ENCODE measurements around the gene PRX.

Gene PRX

GRCh38 chr19:40380199-40381037 lies 32.8 kb downstream of the PRX start:
- TF ChIP-seq CTCF (IDR thresholded peaks at IDR 0.05; ENCODE audit: unreplicated experiment in 3 of 3) = no peak
- no peak overlapping the region for H3K4me3 Mint-ChIP-seq
- no peaks in the 10 kb centered on the region for H3K9me3 Mint-ChIP-seq
- H3K4me1 Mint-ChIP-seq = no peaks in the 10 kb centered on the region
- peaks cover 9% of the 10 kb centered on the region for H3K36me3 Mint-ChIP-seq (ENCODE audit: low read depth)
- no peaks in the 10 kb centered on the region for H3K27me3 Mint-ChIP-seq (ENCODE audit: low read depth)
- no peak overlapping the region for H3K27ac Mint-ChIP-seq

- no peaks in the 10 kb centered on the region for H3K4me1 Mint-ChIP-seq
- H3K9me3 Mint-ChIP-seq = no peaks in the 10 kb centered on the region
- TF ChIP-seq CTCF (IDR thresholded peaks at IDR 0.05; ENCODE audit: unreplicated experiment in 3 of 3) = no peak
These were observed 33.6 kb downstream of the PRX start for GRCh38 chr19:40379446-40380198.

GRCh38 chr19:40378509-40378908 lies 34.7 kb downstream of the PRX start:
- Mint-ChIP-seq H3K4me3 (no peak overlapping the region), H3K27ac (no peak overlapping the region), H3K36me3 (ENCODE audit: low read depth) (peaks cover 26% of the 10 kb centered on the region), H3K4me1 (no peaks in the 10 kb centered on the region), H3K9me3 (no peaks in the 10 kb centered on the region), H3K27me3 (ENCODE audit: low read depth) (no peaks in the 10 kb centered on the region)
- TF ChIP-seq CTCF (IDR thresholded peaks at IDR 0.05; ENCODE audit: unreplicated experiment in 3 of 3) = no peak

More at GRCh38 chr19:40379446-40380198, 33.6 kb downstream of the PRX start:
- no peak overlapping the region for H3K4me3 Mint-ChIP-seq
- peaks cover 15% of the 10 kb centered on the region for H3K36me3 Mint-ChIP-seq (ENCODE audit: low read depth)
- H3K27ac Mint-ChIP-seq = no peak overlapping the region
- H3K27me3 Mint-ChIP-seq (ENCODE audit: low read depth) = no peaks in the 10 kb centered on the region

GRCh38 chr19:40377876-40378385 lies 35.2 kb downstream of the PRX start:
- Mint-ChIP-seq H3K9me3 (no peaks in the 10 kb centered on the region), H3K4me3 (no peak overlapping the region), H3K36me3 (ENCODE audit: low read depth) (peaks cover 29% of the 10 kb centered on the region), H3K4me1 (no peaks in the 10 kb centered on the region), H3K27ac (no peak overlapping the region), H3K27me3 (ENCODE audit: low read depth) (no peaks in the 10 kb centered on the region)
- no peak for TF ChIP-seq CTCF (IDR thresholded peaks at IDR 0.05; ENCODE audit: unreplicated experiment in 3 of 3)

- no peaks in the 10 kb centered on the region for H3K9me3 Mint-ChIP-seq
- no peak overlapping the region for H3K27ac Mint-ChIP-seq
- H3K4me3 Mint-ChIP-seq = no peak overlapping the region
- peaks cover 43% of the 10 kb centered on the region for H3K36me3 Mint-ChIP-seq (ENCODE audit: low read depth)
- H3K4me1 Mint-ChIP-seq = no peaks in the 10 kb centered on the region
- H3K27me3 Mint-ChIP-seq (ENCODE audit: low read depth) = no peaks in the 10 kb centered on the region
- TF ChIP-seq CTCF (IDR thresholded peaks at IDR 0.05; ENCODE audit: unreplicated experiment in 3 of 3) = no peak
These were observed 36.8 kb downstream of the PRX start for GRCh38 chr19:40376286-40376862.

Measured in nephron (organoid).